Transverse colon (tissue), 4 donors: Measurements from ENCODE around the gene TPH1.

Source experiments
- CTCF ChIP-seq, 5 experiments: fragments of 200-600 bp in 3 of 5; fragments of 450-650 bp in 2 of 5; sonication (generic) in 3 of 5; IDR thresholded peaks; 1 replicate in 2 of 5; 2 replicates in 3 of 5; pipeline ENCODE4 v1.5.1; 2016 to 2017; ENCODE audit warnings: antibody characterized with exemption in 5 of 5, inconsistent platforms in 3 of 5, mild to moderate bottlenecking in 2 of 5, moderate library complexity in 1 of 5
- EP300 ChIP-seq: sonication (generic); formaldehyde crosslinking; IDR thresholded peaks from one replicate; pipeline ENCODE4 v1.6.1; 2017; ENCODE audit warnings: antibody characterized with exemption, low read depth
- POLR2A ChIP-seq: fragments of 450-650 bp; IDR thresholded peaks from one replicate; pipeline ENCODE4 v1.6.1; 2016; ENCODE audit warnings: antibody characterized with exemption, mild to moderate bottlenecking, moderate library complexity
- POLR2AphosphoS5 ChIP-seq, 3 donors: sonication (generic); formaldehyde crosslinking; IDR thresholded peaks; one replicate each; pipeline ENCODE4 v1.6.1; 2016; ENCODE audit warnings: antibody characterized with exemption in 3 of 3

- TF ChIP-seq CTCF (IDR thresholded peaks at IDR 0.05) (no peak), POLR2A (no peak), POLR2AphosphoS5 (IDR thresholded peaks at IDR 0.05) (no peak), EP300 (no peak)
Measured at GRCh38 chr11:18011633-18012032, 34.4 kb downstream of the TPH1 start.
